AG04449 (cell line): Measurements from ENCODE around the gene SLTM.

Experiments used
- CTCF ChIA-PET: fragments of 350-600 bp; formaldehyde crosslinking; extraction: SDS; loops from one replicate; lab custom pipeline; 2021; ENCODE audit warnings: antibody characterized with exemption; lab: Yijun Ruan, JAX
- POLR2A ChIA-PET: fragments of 400-600, 350-600 bp; formaldehyde crosslinking; extraction: SDS; loops from one replicate; lab custom pipeline; 2020; ENCODE audit warnings: antibody characterized with exemption, inconsistent platforms; lab: Yijun Ruan, JAX
- DNase-seq: peaks from one replicate; pipeline ENCODE4 v3.0.0-alpha.2; 2010; ENCODE audit warnings: low read depth, low spot score
- H3K4me3 ChIP-seq: 2 replicates; pipeline ENCODE4 v1.5.1; 2011; ENCODE audit warnings: low read depth, mild to moderate bottlenecking, control low read depth, low read length
- CTCF ChIP-seq: IDR thresholded peaks from one replicate; pipeline ENCODE4 v1.5.1; 2011; ENCODE audit warnings: mild to moderate bottlenecking, moderate library complexity, low read length, control low read depth, inconsistent platforms; ENCODE audit not compliant: insufficient read depth; ENCODE audit errors: missing control alignments

SLTM gene

GRCh38 chr15:58966698-58967097 lies 33.2 kb upstream of the SLTM start:
- no peak for DNase-seq
- ChIA-PET POLR2A (no interaction called here), CTCF (interaction anchor here (1.2 to 2.6 kb wide), 3 partner anchors 9 to 13 kb away, joined by 4 to 15 read pairs (median 8); no protein-coding TSS in a partner anchor)
- no peak for TF ChIP-seq CTCF
- H3K4me3 ChIP-seq = no peak overlapping the region

GRCh38 chr15:58962662-58963565 lies 29.4 kb upstream of the SLTM start:
- POLR2A ChIA-PET = no interaction called here

GRCh38 chr15:58962136-58962535 lies 28.7 kb upstream of the SLTM start:
- no peak for TF ChIP-seq CTCF
- no peak overlapping the region for H3K4me3 ChIP-seq
- POLR2A ChIA-PET = interaction anchor here (0.9 kb wide), 1 partner anchor 9 kb away, joined by 4 read pairs; no protein-coding TSS in a partner anchor
- DNase-seq = no peak
- CTCF ChIA-PET = interaction anchor here (0.6 to 2.7 kb wide), 4 partner anchors 18 to 571 kb away, joined by 3 to 7 read pairs (median 4); no protein-coding TSS in a partner anchor

More at GRCh38 chr15:58962662-58963565, 29.4 kb upstream of the SLTM start:
- TF ChIP-seq CTCF = no peak
- no peak for DNase-seq
- no peak overlapping the region for H3K4me3 ChIP-seq
- CTCF ChIA-PET = interaction anchor here (0.6 to 2.7 kb wide), 5 partner anchors 8 to 570 kb away, joined by 3 to 8 read pairs (median 6); no protein-coding TSS in a partner anchor

GRCh38 chr15:58958811-58959210 lies 25.3 kb upstream of the SLTM start:
- ChIA-PET CTCF (interaction anchor here (0.9 to 4.0 kb wide), 9 partner anchors 20 to 570 kb away, joined by 3 to 25 read pairs (median 4); no protein-coding TSS in a partner anchor), POLR2A (no interaction called here)
- no peak for TF ChIP-seq CTCF
- no peak for DNase-seq
- no peak overlapping the region for H3K4me3 ChIP-seq

GRCh38 chr15:58957101-58957973 lies 23.9 kb upstream of the SLTM start:
- CTCF ChIA-PET = interaction anchor here (0.7 to 4.0 kb wide), 29 partner anchors 9 to 728 kb away, joined by 3 to 25 read pairs (median 4); partner anchors contain the start of gene RNF111

More at GRCh38 chr15:58957101-58957973, 23.9 kb upstream of the SLTM start:
- no peak overlapping the region for H3K4me3 ChIP-seq
- no peak for DNase-seq
- POLR2A ChIA-PET = interaction anchor here (0.6 kb wide), 1 partner anchor 186 kb away, joined by 3 read pairs; the partner anchor contains the start of gene MINDY2
- peak; percentile 74 for TF ChIP-seq CTCF
